CD4-positive, alpha-beta T cell treated with Interleukin-6 for 4 hours (primary cell): ENCODE results near the gene GTPBP3.
A peak's percentile ranks its signal among the peaks of the same experiment; 100 is the strongest.

Experiments
- DNase-seq: peaks from one replicate; pipeline ENCODE4 v3.0.0-alpha.2; 2020; ENCODE audit warnings: mixed read lengths

Gene GTPBP3

GRCh38 chr19:17389288-17389687, 51.9 kb downstream of the GTPBP3 start:
- DNase-seq, result no peak

- peak; percentile 30 for DNase-seq
Observed at GRCh38 chr19:17389957-17390664, 52.8 kb downstream of the GTPBP3 start.

- DNase-seq, result peak; percentile 95
Observed at GRCh38 chr19:17390665-17391370, 53.5 kb downstream of the GTPBP3 start.

- DNase-seq, result peak; percentile 5
Observed at GRCh38 chr19:17391371-17392151, 54.2 kb downstream of the GTPBP3 start.
